Measurements from ENCODE around the gene ZFP62.

ZFP62 gene

GRCh38 chr5:180875860-180876426 lies 14.9 kb upstream of the ZFP62 start:
- Histone ChIP-seq H3K27ac (no peak overlapping the region), H3K36me3 (replicated peaks) (no peaks in the 10 kb centered on the region), H3K27me3 (replicated peaks) (no peaks in the 10 kb centered on the region), H3K4me3 (ENCODE audit: low read depth, low read length) (no peak overlapping the region)
- TF ChIP-seq CTCF (IDR thresholded peaks at IDR 0.05; ENCODE audit: low read depth, low read length, missing control alignments): no peak
- in situ Hi-C loops (cut with HindIII; ENCODE audit: low pct_ligation_motif_present, low sequenced_read_pairs): no loop called here
- DNase-seq: no peak

- Histone ChIP-seq H3K4me3 (ENCODE audit: low read depth, low read length) (no peak overlapping the region), H3K27me3 (replicated peaks) (no peaks in the 10 kb centered on the region), H3K36me3 (replicated peaks) (no peaks in the 10 kb centered on the region), H3K27ac (no peak overlapping the region)
- in situ Hi-C loops (cut with HindIII; ENCODE audit: low pct_ligation_motif_present, low sequenced_read_pairs): no loop called here
- TF ChIP-seq CTCF (IDR thresholded peaks at IDR 0.05; ENCODE audit: low read depth, low read length, missing control alignments): no peak
- no peak for DNase-seq
Measured at GRCh38 chr5:180874804-180875582, 13.9 kb upstream of the ZFP62 start.

- Histone ChIP-seq H3K27me3 (replicated peaks) (no peaks in the 10 kb centered on the region), H3K4me3 (ENCODE audit: low read depth, low read length) (no peak overlapping the region), H3K36me3 (replicated peaks) (no peaks in the 10 kb centered on the region), H3K27ac (no peak overlapping the region)
- in situ Hi-C loops (cut with HindIII; ENCODE audit: low pct_ligation_motif_present, low sequenced_read_pairs): no loop called here
- TF ChIP-seq CTCF (IDR thresholded peaks at IDR 0.05; ENCODE audit: low read depth, low read length, missing control alignments): no peak
- DNase-seq: peak; percentile 38
Measured at GRCh38 chr5:180873615-180874520, 12.8 kb upstream of the ZFP62 start.

GRCh38 chr5:180872419-180872818 lies 11.3 kb upstream of the ZFP62 start:
- no peak for DNase-seq
- Histone ChIP-seq H3K36me3 (replicated peaks) (no peaks in the 10 kb centered on the region), H3K27ac (no peak overlapping the region), H3K4me3 (ENCODE audit: low read depth, low read length) (no peak overlapping the region), H3K27me3 (replicated peaks) (no peaks in the 10 kb centered on the region)
- no peak for TF ChIP-seq CTCF (IDR thresholded peaks at IDR 0.05; ENCODE audit: low read depth, low read length, missing control alignments)
- in situ Hi-C loops (cut with HindIII; ENCODE audit: low pct_ligation_motif_present, low sequenced_read_pairs): no loop called here

- Histone ChIP-seq H3K27me3 (replicated peaks) (no peaks in the 10 kb centered on the region), H3K4me3 (ENCODE audit: low read depth, low read length) (no peak overlapping the region), H3K27ac (no peak overlapping the region), H3K36me3 (replicated peaks) (no peaks in the 10 kb centered on the region)
- no peak for TF ChIP-seq CTCF (IDR thresholded peaks at IDR 0.05; ENCODE audit: low read depth, low read length, missing control alignments)
- in situ Hi-C loops (cut with HindIII; ENCODE audit: low pct_ligation_motif_present, low sequenced_read_pairs): no loop called here
- DNase-seq: no peak
Measured at GRCh38 chr5:180870276-180871068, 9.4 kb upstream of the ZFP62 start.

Data from brain microvascular endothelial cell (primary cell).